Measurements from ENCODE around the gene CCDC192. TPM values are rescaled to one million over a fixed set of nuclear protein-coding genes. Genes with fewer than 3 reads are reported as not detected.

Gene CCDC192
- polyA plus RNA-seq, 1 donor from 2014 or later = not detected

DNA sequence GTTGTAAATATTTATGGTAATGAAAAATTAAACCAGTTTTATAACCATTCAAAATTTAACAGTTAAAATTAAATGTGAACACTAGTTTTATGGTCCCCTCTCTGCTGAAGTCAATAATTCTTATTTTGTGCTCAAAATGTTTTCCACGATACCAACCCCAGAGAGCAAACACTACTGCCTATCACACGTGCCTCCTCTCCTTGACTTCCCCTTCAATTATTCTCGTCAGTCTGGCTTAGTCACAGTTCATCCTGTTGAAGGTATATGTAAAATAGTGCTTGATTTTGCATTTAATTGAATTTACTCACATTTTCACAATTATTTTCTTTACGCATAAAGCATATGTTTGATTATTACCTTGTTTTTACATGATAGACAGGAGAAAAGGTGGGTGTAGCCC is 148.8 kb downstream of the CCDC192 start:
- no peaks in the 10 kb centered on the region for H3K36me3 ChIP-seq (ENCODE audit: insufficient read depth, low read length)
- TF ChIP-seq, protein P1, sequence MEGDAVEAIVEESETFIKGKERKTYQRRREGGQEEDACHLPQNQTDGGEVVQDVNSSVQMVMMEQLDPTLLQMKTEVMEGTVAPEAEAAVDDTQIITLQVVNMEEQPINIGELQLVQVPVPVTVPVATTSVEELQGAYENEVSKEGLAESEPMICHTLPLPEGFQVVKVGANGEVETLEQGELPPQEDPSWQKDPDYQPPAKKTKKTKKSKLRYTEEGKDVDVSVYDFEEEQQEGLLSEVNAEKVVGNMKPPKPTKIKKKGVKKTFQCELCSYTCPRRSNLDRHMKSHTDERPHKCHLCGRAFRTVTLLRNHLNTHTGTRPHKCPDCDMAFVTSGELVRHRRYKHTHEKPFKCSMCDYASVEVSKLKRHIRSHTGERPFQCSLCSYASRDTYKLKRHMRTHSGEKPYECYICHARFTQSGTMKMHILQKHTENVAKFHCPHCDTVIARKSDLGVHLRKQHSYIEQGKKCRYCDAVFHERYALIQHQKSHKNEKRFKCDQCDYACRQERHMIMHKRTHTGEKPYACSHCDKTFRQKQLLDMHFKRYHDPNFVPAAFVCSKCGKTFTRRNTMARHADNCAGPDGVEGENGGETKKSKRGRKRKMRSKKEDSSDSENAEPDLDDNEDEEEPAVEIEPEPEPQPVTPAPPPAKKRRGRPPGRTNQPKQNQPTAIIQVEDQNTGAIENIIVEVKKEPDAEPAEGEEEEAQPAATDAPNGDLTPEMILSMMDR (IDR thresholded peaks at IDR 0.05; ENCODE audit: poor library complexity, severe bottlenecking) = no peak
- TF ChIP-seq TAF1 (IDR thresholded peaks at IDR 0.05; ENCODE audit: low read depth) = no peak
- no peaks in the 10 kb centered on the region for H3F3A ChIP-seq (ENCODE audit: insufficient read depth, low read length, poor library complexity, severe bottlenecking)
- no peak overlapping the region for H3K9ac ChIP-seq (ENCODE audit: low read length)
- no peak overlapping the region for H3K4me3 ChIP-seq (ENCODE audit: low read length)
- H3K27ac ChIP-seq (ENCODE audit: low read length) = no peak overlapping the region
- peaks cover 9% of the 10 kb centered on the region for H3K9me3 ChIP-seq (ENCODE audit: low read length)
- H3K4me2 ChIP-seq (ENCODE audit: low read length) = no peak overlapping the region
- H3K9me2 ChIP-seq (ENCODE audit: insufficient read depth, low read length) = no peaks in the 10 kb centered on the region
- no peak overlapping the region for H2AFZ ChIP-seq (ENCODE audit: low read depth, low read length)
- no peaks in the 10 kb centered on the region for H3K27me3 ChIP-seq (ENCODE audit: insufficient read depth, low read depth, low read length)
- no peaks in the 10 kb centered on the region for H4K20me1 ChIP-seq (ENCODE audit: insufficient read depth)
- H3K79me2 ChIP-seq (replicated peaks; ENCODE audit: insufficient read depth, low read length) = no peaks in the 10 kb centered on the region

DNA sequence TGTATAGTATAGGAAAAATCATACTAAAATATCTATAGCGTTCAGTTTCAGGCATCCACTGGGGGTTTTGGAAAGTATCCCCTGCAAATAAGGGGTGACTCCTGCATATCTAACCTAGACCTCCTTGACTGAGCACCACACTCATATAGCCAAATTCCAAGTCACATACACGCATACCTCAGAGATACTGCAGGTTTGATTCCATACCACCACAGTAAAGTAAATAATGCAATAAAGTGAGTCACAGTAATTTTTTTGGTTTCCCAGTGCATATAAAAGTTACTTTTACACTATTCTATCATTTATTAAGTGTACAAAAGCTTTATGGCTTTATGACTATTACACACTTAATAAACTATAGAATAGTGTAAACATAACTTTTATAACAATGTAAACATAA is 151.3 kb downstream of the CCDC192 start:
- no peak overlapping the region for H3K9ac ChIP-seq (ENCODE audit: low read length)
- TF ChIP-seq SMC3 (conservative IDR thresholded peaks at IDR 0.05; ENCODE audit: poor library complexity) (no peak), MXI1 (conservative IDR thresholded peaks at IDR 0.05; ENCODE audit: poor library complexity, severe bottlenecking) (no peak), POLR2AphosphoS5 (IDR thresholded peaks at IDR 0.05) (no peak), RAD21 (conservative IDR thresholded peaks at IDR 0.05) (no peak), EP300 (conservative IDR thresholded peaks at IDR 0.05; ENCODE audit: poor library complexity, severe bottlenecking) (no peak), TAF1 (IDR thresholded peaks at IDR 0.05; ENCODE audit: low read depth) (no peak), EZH2 (IDR thresholded peaks at IDR 0.05; ENCODE audit: borderline replicate concordance, insufficient read depth, low read length, poor library complexity, severe bottlenecking) (no peak)
- TF ChIP-seq, protein P2, sequence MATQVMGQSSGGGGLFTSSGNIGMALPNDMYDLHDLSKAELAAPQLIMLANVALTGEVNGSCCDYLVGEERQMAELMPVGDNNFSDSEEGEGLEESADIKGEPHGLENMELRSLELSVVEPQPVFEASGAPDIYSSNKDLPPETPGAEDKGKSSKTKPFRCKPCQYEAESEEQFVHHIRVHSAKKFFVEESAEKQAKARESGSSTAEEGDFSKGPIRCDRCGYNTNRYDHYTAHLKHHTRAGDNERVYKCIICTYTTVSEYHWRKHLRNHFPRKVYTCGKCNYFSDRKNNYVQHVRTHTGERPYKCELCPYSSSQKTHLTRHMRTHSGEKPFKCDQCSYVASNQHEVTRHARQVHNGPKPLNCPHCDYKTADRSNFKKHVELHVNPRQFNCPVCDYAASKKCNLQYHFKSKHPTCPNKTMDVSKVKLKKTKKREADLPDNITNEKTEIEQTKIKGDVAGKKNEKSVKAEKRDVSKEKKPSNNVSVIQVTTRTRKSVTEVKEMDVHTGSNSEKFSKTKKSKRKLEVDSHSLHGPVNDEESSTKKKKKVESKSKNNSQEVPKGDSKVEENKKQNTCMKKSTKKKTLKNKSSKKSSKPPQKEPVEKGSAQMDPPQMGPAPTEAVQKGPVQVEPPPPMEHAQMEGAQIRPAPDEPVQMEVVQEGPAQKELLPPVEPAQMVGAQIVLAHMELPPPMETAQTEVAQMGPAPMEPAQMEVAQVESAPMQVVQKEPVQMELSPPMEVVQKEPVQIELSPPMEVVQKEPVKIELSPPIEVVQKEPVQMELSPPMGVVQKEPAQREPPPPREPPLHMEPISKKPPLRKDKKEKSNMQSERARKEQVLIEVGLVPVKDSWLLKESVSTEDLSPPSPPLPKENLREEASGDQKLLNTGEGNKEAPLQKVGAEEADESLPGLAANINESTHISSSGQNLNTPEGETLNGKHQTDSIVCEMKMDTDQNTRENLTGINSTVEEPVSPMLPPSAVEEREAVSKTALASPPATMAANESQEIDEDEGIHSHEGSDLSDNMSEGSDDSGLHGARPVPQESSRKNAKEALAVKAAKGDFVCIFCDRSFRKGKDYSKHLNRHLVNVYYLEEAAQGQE (IDR thresholded peaks at IDR 0.05; ENCODE audit: borderline replicate concordance) = no peak
- TF ChIP-seq, protein P1 (IDR thresholded peaks at IDR 0.05; ENCODE audit: poor library complexity, severe bottlenecking) = no peak

More for the DNA sequence above, 151.3 kb downstream of the CCDC192 start:
- Histone ChIP-seq H3K36me3 (ENCODE audit: insufficient read depth, low read length) (no peaks in the 10 kb centered on the region), H2AFZ (ENCODE audit: low read depth, low read length) (no peak overlapping the region), H3K9me2 (ENCODE audit: insufficient read depth, low read length) (no peaks in the 10 kb centered on the region), H3K27me3 (ENCODE audit: insufficient read depth, low read depth, low read length) (no peaks in the 10 kb centered on the region), H3K79me2 (replicated peaks; ENCODE audit: insufficient read depth, low read length) (no peaks in the 10 kb centered on the region), H3K9me3 (ENCODE audit: low read length) (peaks cover 9% of the 10 kb centered on the region), H3F3A (ENCODE audit: insufficient read depth, low read length, poor library complexity, severe bottlenecking) (no peaks in the 10 kb centered on the region), H3K27ac (ENCODE audit: low read length) (no peak overlapping the region), H3K4me2 (ENCODE audit: low read length) (no peak overlapping the region), H4K20me1 (ENCODE audit: insufficient read depth) (no peaks in the 10 kb centered on the region), H3K4me3 (ENCODE audit: low read length) (no peak overlapping the region)

Data from neural cell (in vitro differentiated cells).